ENCODE data around the gene TIMMDC1.

The TIMMDC1 gene

GRCh38 chr3:119569156-119569555, 70.8 kb downstream of the TIMMDC1 start:
- H3K4me3 ChIP-seq (ENCODE audit: low read depth, low read length): no peak overlapping the region
- in situ Hi-C loops (cut with HindIII; ENCODE audit: low sequenced_read_pairs): no loop called here
- no peak for TF ChIP-seq CTCF (IDR thresholded peaks at IDR 0.05; ENCODE audit: low read depth, low read length, missing control alignments)
- DNase-seq (ENCODE audit: low read depth): no peak

DNA sequence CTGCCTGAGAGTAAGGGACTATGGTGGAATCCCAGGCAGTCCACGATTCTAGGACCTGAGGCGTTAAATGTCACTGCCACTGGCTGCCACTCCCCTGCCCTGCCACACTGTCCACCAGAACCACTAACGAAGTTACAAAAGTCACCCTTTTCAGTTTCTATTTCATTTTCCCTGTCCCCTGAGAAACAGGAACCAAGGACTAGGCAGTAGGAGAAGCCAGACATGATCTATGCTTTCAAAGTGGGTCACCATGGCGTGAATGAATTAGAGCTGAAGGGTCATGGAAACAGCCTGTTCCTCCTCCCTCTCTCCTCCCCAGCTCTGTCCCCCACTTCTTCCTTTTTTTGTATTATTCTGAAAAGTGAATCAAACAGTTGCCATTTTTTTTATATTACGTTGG, 71.9 kb downstream of the TIMMDC1 start:
- TF ChIP-seq CTCF (IDR thresholded peaks at IDR 0.05; ENCODE audit: low read depth, low read length, missing control alignments): no peak
- H3K4me3 ChIP-seq (ENCODE audit: low read depth, low read length): no peak overlapping the region
- no peak for DNase-seq (ENCODE audit: low read depth)
- in situ Hi-C loops (cut with HindIII; ENCODE audit: low sequenced_read_pairs): no loop called here

GRCh38 chr3:119571230-119571629, 72.9 kb downstream of the TIMMDC1 start:
- in situ Hi-C loops (cut with HindIII; ENCODE audit: low sequenced_read_pairs): no loop called here
- no peak for DNase-seq (ENCODE audit: low read depth)
- TF ChIP-seq CTCF (IDR thresholded peaks at IDR 0.05; ENCODE audit: low read depth, low read length, missing control alignments): no peak
- H3K4me3 ChIP-seq (ENCODE audit: low read depth, low read length): no peak overlapping the region

DNA sequence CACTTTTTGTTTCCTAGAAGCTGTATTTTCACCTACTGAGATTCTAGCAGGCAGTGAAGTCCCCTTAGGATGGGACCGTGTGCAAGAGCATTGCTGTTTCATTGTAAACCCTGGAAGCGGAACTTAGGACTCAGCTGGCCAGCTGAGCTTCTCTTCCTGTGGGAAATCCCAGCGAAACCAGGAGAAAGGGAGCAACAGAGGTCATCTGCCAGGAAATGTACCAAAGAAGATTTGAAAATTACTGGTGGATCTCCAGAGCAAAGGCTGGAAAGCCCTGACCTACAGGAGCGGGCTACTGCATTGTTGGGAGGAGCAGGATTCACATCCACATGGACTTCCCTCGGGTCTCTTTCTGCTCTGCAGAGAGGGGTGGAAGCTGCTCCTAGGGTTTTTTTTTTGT, 73.3 kb downstream of the TIMMDC1 start:
- TF ChIP-seq CTCF (IDR thresholded peaks at IDR 0.05; ENCODE audit: low read depth, low read length, missing control alignments): no peak
- DNase-seq (ENCODE audit: low read depth): no peak
- H3K4me3 ChIP-seq (ENCODE audit: low read depth, low read length): no peak overlapping the region
- in situ Hi-C loops (cut with HindIII; ENCODE audit: low sequenced_read_pairs): no loop called here
